Neural progenitor cell (in vitro differentiated cells): Measurements from ENCODE around the gene ZFPM1.

Experiments
- EZH2 ChIP-seq: fragments of 200-600 bp; sonication (generic); IDR thresholded peaks from 2 replicates; pipeline ENCODE4 v1.6.1; 2017; ENCODE audit warnings: antibody characterized with exemption, mild to moderate bottlenecking, moderate library complexity
- EZH2phosphoT487 ChIP-seq: fragments of 200-600 bp; sonication (generic); IDR thresholded peaks from 2 replicates; pipeline ENCODE4 v1.6.1; 2017; ENCODE audit warnings: antibody characterized with exemption
- TF ChIP-seq, protein P1 (sequence below): fragments of 200-600 bp; sonication (generic); IDR thresholded peaks from 2 replicates; pipeline ENCODE4 v1.5.1; 2017; ENCODE audit warnings: antibody characterized with exemption, mild to moderate bottlenecking

DNA sequence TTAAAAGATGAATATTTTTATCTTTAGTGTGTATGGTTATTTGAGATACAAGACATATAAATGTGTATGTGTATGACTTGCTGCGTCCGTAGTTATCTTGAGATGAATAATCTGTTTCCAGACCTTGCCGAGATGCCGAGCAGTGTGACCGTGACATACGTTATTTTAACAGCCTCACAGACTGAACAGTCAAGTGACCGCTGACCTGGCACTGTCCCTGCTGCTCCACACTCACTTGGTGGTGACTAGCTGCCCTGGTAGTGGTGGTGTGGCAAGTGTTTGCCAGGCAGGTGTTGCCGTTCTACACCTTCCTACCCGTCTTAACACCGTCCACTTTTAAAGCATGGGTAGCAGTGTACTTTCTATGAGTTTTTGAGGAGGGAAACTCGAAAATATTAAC lies 122.2 kb downstream of the ZFPM1 start:
- TF ChIP-seq, protein P1, sequence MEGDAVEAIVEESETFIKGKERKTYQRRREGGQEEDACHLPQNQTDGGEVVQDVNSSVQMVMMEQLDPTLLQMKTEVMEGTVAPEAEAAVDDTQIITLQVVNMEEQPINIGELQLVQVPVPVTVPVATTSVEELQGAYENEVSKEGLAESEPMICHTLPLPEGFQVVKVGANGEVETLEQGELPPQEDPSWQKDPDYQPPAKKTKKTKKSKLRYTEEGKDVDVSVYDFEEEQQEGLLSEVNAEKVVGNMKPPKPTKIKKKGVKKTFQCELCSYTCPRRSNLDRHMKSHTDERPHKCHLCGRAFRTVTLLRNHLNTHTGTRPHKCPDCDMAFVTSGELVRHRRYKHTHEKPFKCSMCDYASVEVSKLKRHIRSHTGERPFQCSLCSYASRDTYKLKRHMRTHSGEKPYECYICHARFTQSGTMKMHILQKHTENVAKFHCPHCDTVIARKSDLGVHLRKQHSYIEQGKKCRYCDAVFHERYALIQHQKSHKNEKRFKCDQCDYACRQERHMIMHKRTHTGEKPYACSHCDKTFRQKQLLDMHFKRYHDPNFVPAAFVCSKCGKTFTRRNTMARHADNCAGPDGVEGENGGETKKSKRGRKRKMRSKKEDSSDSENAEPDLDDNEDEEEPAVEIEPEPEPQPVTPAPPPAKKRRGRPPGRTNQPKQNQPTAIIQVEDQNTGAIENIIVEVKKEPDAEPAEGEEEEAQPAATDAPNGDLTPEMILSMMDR: no peak
- TF ChIP-seq EZH2phosphoT487 (no peak), EZH2 (no peak)
